Astrocyte of the cerebellum (primary cell): ENCODE results near the gene CRTC1.
"Not testable (repeated sequence)": the region's sequence is repeated elsewhere in the genome, so short reads cannot be mapped to it uniquely, and the experiment has no call there.

Experiments
- DNase-seq: peaks from one replicate; pipeline ENCODE4 v3.0.0-alpha.2; 2011; ENCODE audit warnings: low read depth
- H3K4me3 ChIP-seq: 2 replicates; pipeline ENCODE4 v1.5.1; 2011; ENCODE audit warnings: mild to moderate bottlenecking, low read depth, low read length, moderate library complexity
- CTCF ChIP-seq: IDR thresholded peaks from 2 replicates; pipeline ENCODE4 v1.5.1; 2012; ENCODE audit warnings: low read length, low read depth, moderate library complexity, mild to moderate bottlenecking; ENCODE audit errors: missing control alignments
- in situ Hi-C: cut with HindIII; loops from 2 replicates; pipeline ENCODE4 v1.10.0; 2017; ENCODE audit warnings: low sequenced_read_pairs

CRTC1 gene

GRCh38 chr19:18672044-18672451 lies 11.4 kb upstream of the CRTC1 start:
- in situ Hi-C loops, result loop anchor here (5.0 kb wide), 2 partner anchors 75 kb away; no protein-coding TSS in a partner anchor
- TF ChIP-seq CTCF, result no peak
- H3K4me3 ChIP-seq, result no peak overlapping the region

GRCh38 chr19:18672606-18673337 lies 10.7 kb upstream of the CRTC1 start:
- peak; percentile 29 for DNase-seq
- no peak overlapping the region for H3K4me3 ChIP-seq
- TF ChIP-seq CTCF, result peak; percentile 54
- in situ Hi-C loops, result loop anchor here (5.0 kb wide), 2 partner anchors 75 kb away; no protein-coding TSS in a partner anchor

More at GRCh38 chr19:18672044-18672451, 11.4 kb upstream of the CRTC1 start:
- no peak for DNase-seq

- no peak overlapping the region for H3K4me3 ChIP-seq
- DNase-seq, result no peak
- in situ Hi-C loops, result loop anchor here (5.0 kb wide), 2 partner anchors 73 to 77 kb away; no protein-coding TSS in a partner anchor
- TF ChIP-seq CTCF, result no peak
Observed at GRCh38 chr19:18674616-18675015, 8.9 kb upstream of the CRTC1 start.

- in situ Hi-C loops, result no loop called here
- peak; percentile 57 for TF ChIP-seq CTCF
- no peak for DNase-seq
- no peak overlapping the region for H3K4me3 ChIP-seq
Observed at GRCh38 chr19:18675779-18676178, 7.7 kb upstream of the CRTC1 start.

- in situ Hi-C loops, result no loop called here
- no peak for DNase-seq
- H3K4me3 ChIP-seq, result no peak overlapping the region
- no peak for TF ChIP-seq CTCF
Observed at GRCh38 chr19:18676692-18677091, 6.8 kb upstream of the CRTC1 start.

- no peak overlapping the region for H3K4me3 ChIP-seq
- no peak for TF ChIP-seq CTCF
- in situ Hi-C loops, result no loop called here
- no peak for DNase-seq
Observed at GRCh38 chr19:18677156-18677555, 6.3 kb upstream of the CRTC1 start.

- in situ Hi-C loops, DNase-seq, H3K4me3 ChIP-seq: not testable (repeated sequence)
Observed at GRCh38 chr19:18680148-18680547, 3.3 kb upstream of the CRTC1 start.
